Naive B cell (primary cell): ENCODE results near the gene ANAPC1. TPM values are rescaled to one million over a fixed set of nuclear protein-coding genes. Genes with fewer than 3 reads are reported as not detected.
"Not testable (repeated sequence)": the region's sequence is repeated elsewhere in the genome, so short reads cannot be mapped to it uniquely, and the experiment has no call there.

Experiments
- ATAC-seq, 2 donors: fragments of 150-1000 bp; cut with Tn5 transposase; 2 replicates each; pipeline ENCODE4 v1.10.0; 2021; ENCODE audit warnings: low read depth in 2 of 2, mild to moderate bottlenecking in 2 of 2, moderate library complexity in 2 of 2
- DNase-seq: peaks from one replicate; pipeline ENCODE4 v3.0.0; 2022
- H3K27ac Mint-ChIP-seq, 6 donors: one replicate each; pipeline ENCODE4 v1.8.0; 2020 to 2022; ENCODE audit warnings: mild to moderate bottlenecking in 6 of 6, mixed read lengths in 6 of 6, moderate library complexity in 5 of 6, inconsistent platforms in 2 of 6
- H3K27me3 Mint-ChIP-seq, 3 donors: one replicate each; pipeline ENCODE4 v1.8.0; 2021 to 2022; ENCODE audit warnings: mixed read lengths in 3 of 3, mild to moderate bottlenecking in 1 of 3
- H3K36me3 Mint-ChIP-seq, 2 donors: one replicate each; pipeline ENCODE4 v1.8.0; 2020 to 2022; ENCODE audit warnings: mixed read lengths in 2 of 2, inconsistent platforms in 1 of 2, mild to moderate bottlenecking in 1 of 2
- H3K4me1 Mint-ChIP-seq, 3 donors: one replicate each; pipeline ENCODE4 v1.8.0; 2020 to 2022; ENCODE audit warnings: mixed read lengths in 3 of 3, inconsistent platforms in 1 of 3, mild to moderate bottlenecking in 1 of 3, moderate library complexity in 1 of 3
- H3K4me3 Mint-ChIP-seq, 8 donors: one replicate each; pipeline ENCODE4 v1.8.0; 2020 to 2022; ENCODE audit warnings: mild to moderate bottlenecking in 8 of 8, mixed read lengths in 8 of 8, moderate library complexity in 8 of 8, inconsistent platforms in 2 of 8
- H3K9me3 Mint-ChIP-seq, 7 donors: one replicate each; pipeline ENCODE4 v1.8.0; 2020 to 2022; ENCODE audit warnings: mixed read lengths in 7 of 7, mild to moderate bottlenecking in 5 of 7, inconsistent platforms in 2 of 7, moderate library complexity in 1 of 7
- polyA plus RNA-seq, 6 donors: library from polyadenylated mRNA; unstranded; fragments of 300-500 nt; fragmentation: Illumina TruSeq; gene quantifications; one replicate each; pipeline ENCODE4 v1.2.3, GENCODE V29; 2021; ENCODE audit warnings: low read depth in 6 of 6

The ANAPC1 gene
- polyA plus RNA-seq, 6 donors from 2014 or later = 20.2 to 26.7 (median 23.7) TPM

GRCh38 chr2:111828217-111828766 lies 55.7 kb downstream of the ANAPC1 start:
- Mint-ChIP-seq H3K27ac (peak overlapping the region in 1 of 6 donors; percentile 20), H3K36me3 (peaks cover 18 to 19% of the 10 kb centered on the region in 2 donors)
- not testable (repeated sequence) for ATAC-seq, H3K4me1 Mint-ChIP-seq, H3K9me3 Mint-ChIP-seq, H3K4me3 Mint-ChIP-seq, DNase-seq, H3K27me3 Mint-ChIP-seq

- not testable (repeated sequence) for H3K36me3 Mint-ChIP-seq, H3K9me3 Mint-ChIP-seq, H3K27me3 Mint-ChIP-seq, DNase-seq, H3K27ac Mint-ChIP-seq, H3K4me1 Mint-ChIP-seq, H3K4me3 Mint-ChIP-seq, ATAC-seq
Measured at GRCh38 chr2:111812970-111813622, 70.9 kb downstream of the ANAPC1 start.

GRCh38 chr2:111790633-111791032 lies 93.4 kb downstream of the ANAPC1 start:
- not testable (repeated sequence) for ATAC-seq

DNA sequence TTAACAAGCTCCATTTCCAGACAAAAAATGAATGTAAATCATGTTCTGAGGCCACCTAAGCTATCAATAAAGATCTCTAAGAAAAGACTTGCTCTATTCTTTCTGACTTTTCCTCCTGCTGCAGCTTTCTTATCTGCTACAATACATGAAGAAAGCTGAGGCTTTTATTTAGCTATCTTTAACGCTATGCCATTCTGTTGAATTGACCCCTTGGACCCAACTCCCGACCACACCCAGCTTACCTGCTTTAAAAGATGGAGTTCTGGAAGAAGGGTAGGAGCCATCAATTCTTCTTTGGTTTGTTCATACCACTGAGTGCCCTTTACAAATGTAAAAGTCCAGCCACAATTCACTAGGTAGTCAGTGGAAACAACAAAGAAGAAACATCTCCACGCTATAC lies 99.9 kb downstream of the ANAPC1 start:
- H3K9me3 Mint-ChIP-seq, H3K36me3 Mint-ChIP-seq, ATAC-seq, H3K4me3 Mint-ChIP-seq, H3K4me1 Mint-ChIP-seq, DNase-seq, H3K27ac Mint-ChIP-seq, H3K27me3 Mint-ChIP-seq: not testable (repeated sequence)

More at GRCh38 chr2:111790633-111791032, 93.4 kb downstream of the ANAPC1 start:
- not testable (repeated sequence) for H3K27me3 Mint-ChIP-seq, H3K4me1 Mint-ChIP-seq, H3K36me3 Mint-ChIP-seq, DNase-seq, H3K4me3 Mint-ChIP-seq, H3K27ac Mint-ChIP-seq, H3K9me3 Mint-ChIP-seq

- ATAC-seq, H3K36me3 Mint-ChIP-seq, H3K4me3 Mint-ChIP-seq, DNase-seq, H3K4me1 Mint-ChIP-seq, H3K9me3 Mint-ChIP-seq, H3K27me3 Mint-ChIP-seq, H3K27ac Mint-ChIP-seq: not testable (repeated sequence)
Measured at GRCh38 chr2:111782195-111782594, 101.8 kb downstream of the ANAPC1 start.

DNA sequence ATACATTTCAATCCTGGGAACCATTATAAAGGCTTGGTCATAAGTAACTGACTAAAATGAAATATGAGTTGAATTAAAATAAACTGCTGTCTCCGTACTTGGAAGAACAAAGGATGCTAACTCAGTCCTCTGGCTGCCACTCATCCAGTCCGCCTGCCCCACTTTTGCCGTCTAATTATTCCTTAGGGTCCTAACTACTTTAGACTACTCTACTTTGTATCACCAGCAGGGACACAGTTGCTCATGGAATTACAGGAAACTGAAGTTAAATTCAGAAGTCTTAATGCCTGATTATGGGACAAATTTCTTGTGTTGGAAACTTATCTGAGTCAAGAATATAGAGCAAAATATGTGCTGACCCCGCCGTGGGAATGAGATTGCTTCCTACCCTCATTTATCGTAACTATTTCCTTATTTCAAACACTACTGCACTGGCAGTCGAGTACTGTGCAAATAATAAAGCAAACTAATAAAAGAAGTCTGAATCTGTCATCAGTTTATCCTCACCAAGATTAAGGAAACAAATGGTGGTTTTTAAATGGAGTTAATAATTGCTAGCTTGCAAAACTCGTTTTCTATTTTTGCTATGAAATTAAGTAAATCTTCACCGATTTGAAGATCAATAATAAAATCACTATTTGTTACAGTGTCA lies 102.4 kb downstream of the ANAPC1 start:
- not testable (repeated sequence) for H3K36me3 Mint-ChIP-seq, H3K27me3 Mint-ChIP-seq, H3K27ac Mint-ChIP-seq, H3K9me3 Mint-ChIP-seq, ATAC-seq, DNase-seq, H3K4me1 Mint-ChIP-seq, H3K4me3 Mint-ChIP-seq

- ATAC-seq, DNase-seq: not testable (repeated sequence)
Measured at GRCh38 chr2:111777155-111777554, 106.8 kb downstream of the ANAPC1 start.

GRCh38 chr2:111776296-111776695 lies 107.7 kb downstream of the ANAPC1 start:
- H3K4me3 Mint-ChIP-seq = not testable (repeated sequence)

More at GRCh38 chr2:111777155-111777554, 106.8 kb downstream of the ANAPC1 start:
- H3K27me3 Mint-ChIP-seq, H3K9me3 Mint-ChIP-seq, H3K4me1 Mint-ChIP-seq, H3K27ac Mint-ChIP-seq, H3K4me3 Mint-ChIP-seq: not testable (repeated sequence)
- H3K36me3 Mint-ChIP-seq = peaks cover 5 to 15% of the 10 kb centered on the region in 2 donors

GRCh38 chr2:111772180-111772579 lies 111.8 kb downstream of the ANAPC1 start:
- H3K4me3 Mint-ChIP-seq, H3K27ac Mint-ChIP-seq, DNase-seq, H3K4me1 Mint-ChIP-seq, H3K27me3 Mint-ChIP-seq, H3K9me3 Mint-ChIP-seq: not testable (repeated sequence)
- peaks cover 0 to 15% of the 10 kb centered on the region in 2 donors for H3K36me3 Mint-ChIP-seq
- peak; percentile 37 to 55 for ATAC-seq

More at GRCh38 chr2:111776296-111776695, 107.7 kb downstream of the ANAPC1 start:
- H3K9me3 Mint-ChIP-seq, DNase-seq, ATAC-seq, H3K4me1 Mint-ChIP-seq, H3K27me3 Mint-ChIP-seq, H3K27ac Mint-ChIP-seq: not testable (repeated sequence)
- H3K36me3 Mint-ChIP-seq = peaks cover 5 to 15% of the 10 kb centered on the region in 2 donors

- H3K36me3 Mint-ChIP-seq = peaks cover 0 to 15% of the 10 kb centered on the region in 2 donors
- not testable (repeated sequence) for H3K27me3 Mint-ChIP-seq, H3K4me3 Mint-ChIP-seq, H3K27ac Mint-ChIP-seq, ATAC-seq, DNase-seq, H3K4me1 Mint-ChIP-seq, H3K9me3 Mint-ChIP-seq
Measured at GRCh38 chr2:111770916-111771658, 112.9 kb downstream of the ANAPC1 start.

DNA sequence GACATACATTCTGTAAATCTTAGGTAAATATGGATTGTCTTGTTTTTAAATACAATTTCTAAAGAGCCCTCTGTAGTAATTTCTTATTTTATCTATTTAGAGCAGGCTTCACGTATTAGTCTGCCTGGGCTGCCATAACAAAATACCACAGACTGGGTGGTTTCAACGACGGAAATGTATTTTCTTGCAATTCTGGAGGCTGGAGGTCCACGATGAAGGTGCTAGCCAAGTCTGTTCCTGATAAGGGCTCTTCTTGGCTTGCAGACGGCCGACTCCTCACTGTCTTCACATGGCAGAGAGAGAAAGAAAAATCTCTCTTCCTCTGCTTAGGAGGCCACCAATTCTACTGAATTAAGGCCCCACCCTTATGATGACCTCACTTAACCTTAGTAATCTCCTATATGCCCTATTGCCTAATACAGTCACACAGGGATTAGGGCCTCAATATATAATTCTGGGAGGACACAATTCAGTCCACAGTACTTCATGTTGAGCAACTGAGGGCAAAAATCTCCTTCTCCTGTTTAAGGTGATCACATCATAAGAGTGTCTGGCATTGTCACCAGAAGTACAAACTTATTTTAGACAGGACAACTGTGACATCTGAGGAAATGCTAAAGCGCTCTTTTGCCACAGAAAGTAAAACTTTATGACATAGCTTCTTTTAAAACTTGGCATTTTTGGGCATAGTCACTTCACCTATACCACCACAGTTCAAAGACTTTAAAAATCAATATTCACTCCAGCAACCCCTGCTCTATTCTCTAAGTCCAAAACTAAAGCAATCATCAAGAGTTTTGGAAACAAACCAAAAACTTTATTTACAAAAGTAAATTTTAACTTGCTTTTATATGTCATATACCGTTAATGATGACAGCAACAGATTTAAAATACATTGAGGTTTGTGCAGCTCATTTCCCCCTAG lies 115.5 kb downstream of the ANAPC1 start:
- H3K27me3 Mint-ChIP-seq, H3K27ac Mint-ChIP-seq, H3K4me3 Mint-ChIP-seq, ATAC-seq, H3K9me3 Mint-ChIP-seq, H3K36me3 Mint-ChIP-seq, H3K4me1 Mint-ChIP-seq, DNase-seq: not testable (repeated sequence)

DNA sequence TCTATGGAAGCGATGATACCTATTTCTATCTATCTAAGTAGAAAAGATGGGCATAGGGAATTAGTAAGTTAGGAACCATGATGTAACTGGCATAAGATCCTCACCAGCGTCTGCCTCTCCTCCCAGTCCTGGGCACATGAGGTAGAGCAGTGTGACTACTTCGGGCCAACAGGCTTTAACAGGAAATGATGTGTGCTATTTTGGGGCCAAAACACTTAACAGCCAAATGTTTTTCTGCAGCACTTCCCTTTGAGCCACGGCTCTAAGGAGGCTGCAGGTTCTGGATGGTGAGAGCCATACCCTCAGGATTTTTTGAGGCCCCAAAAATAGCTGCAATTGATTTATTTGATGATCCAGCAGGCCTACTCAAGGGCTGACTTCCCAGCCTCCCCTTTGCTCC lies 116.9 kb downstream of the ANAPC1 start:
- H3K4me1 Mint-ChIP-seq, H3K4me3 Mint-ChIP-seq, H3K36me3 Mint-ChIP-seq, H3K9me3 Mint-ChIP-seq, H3K27me3 Mint-ChIP-seq, DNase-seq, H3K27ac Mint-ChIP-seq, ATAC-seq: not testable (repeated sequence)

GRCh38 chr2:111766295-111766694 lies 117.7 kb downstream of the ANAPC1 start:
- not testable (repeated sequence) for H3K27ac Mint-ChIP-seq, H3K36me3 Mint-ChIP-seq, ATAC-seq, H3K27me3 Mint-ChIP-seq, H3K4me1 Mint-ChIP-seq, H3K4me3 Mint-ChIP-seq, DNase-seq
- peaks cover 0 to 12% (median 4%) of the 10 kb centered on the region in 7 donors for H3K9me3 Mint-ChIP-seq
